Mesothelial cell of epicardium (in vitro differentiated cells): Measurements from ENCODE around the gene PRLR. TPM values are rescaled to one million over a fixed set of nuclear protein-coding genes. Genes with fewer than 3 reads are reported as not detected.

Source experiments
- DNase-seq, 2 experiments: peaks; one replicate each; pipeline ENCODE4 v3.0.0; 2021; ENCODE audit warnings: low spot score in 2 of 2; ENCODE audit not compliant: unreplicated experiment in 2 of 2
- H3K27ac Mint-ChIP-seq: 2 replicates; pipeline ENCODE4 v1.8.0; 2021; ENCODE audit warnings: mixed read lengths
- H3K27me3 Mint-ChIP-seq: 2 replicates; pipeline ENCODE4 v1.8.0; 2021; ENCODE audit warnings: low read depth, mixed read lengths
- H3K36me3 Mint-ChIP-seq: 2 replicates; pipeline ENCODE4 v1.8.0; 2021; ENCODE audit warnings: mixed read lengths
- H3K4me1 Mint-ChIP-seq: 2 replicates; pipeline ENCODE4 v1.8.0; 2021; ENCODE audit warnings: mixed read lengths
- H3K4me3 Mint-ChIP-seq: 2 replicates; pipeline ENCODE4 v1.8.0; 2021; ENCODE audit warnings: mild to moderate bottlenecking, moderate library complexity, mixed read lengths
- H3K9me3 Mint-ChIP-seq: 2 replicates; pipeline ENCODE4 v1.8.0; 2021; ENCODE audit warnings: mixed read lengths
- total RNA-seq: library from RNA; stranded (reverse); gene quantifications from 3 replicates; pipeline ENCODE4 v1.2.1, GENCODE V29; 2021
- TF ChIP-seq, protein P1 (sequence below): fragments of 200-600 bp; sonication (generic); IDR thresholded peaks from one replicate; pipeline ENCODE4 v1.5.0; 2021; ENCODE audit warnings: antibody characterized with exemption; ENCODE audit not compliant: unreplicated experiment

PRLR gene
- total RNA-seq, 1 donor from 2014 or later, result 1.2 TPM

DNA sequence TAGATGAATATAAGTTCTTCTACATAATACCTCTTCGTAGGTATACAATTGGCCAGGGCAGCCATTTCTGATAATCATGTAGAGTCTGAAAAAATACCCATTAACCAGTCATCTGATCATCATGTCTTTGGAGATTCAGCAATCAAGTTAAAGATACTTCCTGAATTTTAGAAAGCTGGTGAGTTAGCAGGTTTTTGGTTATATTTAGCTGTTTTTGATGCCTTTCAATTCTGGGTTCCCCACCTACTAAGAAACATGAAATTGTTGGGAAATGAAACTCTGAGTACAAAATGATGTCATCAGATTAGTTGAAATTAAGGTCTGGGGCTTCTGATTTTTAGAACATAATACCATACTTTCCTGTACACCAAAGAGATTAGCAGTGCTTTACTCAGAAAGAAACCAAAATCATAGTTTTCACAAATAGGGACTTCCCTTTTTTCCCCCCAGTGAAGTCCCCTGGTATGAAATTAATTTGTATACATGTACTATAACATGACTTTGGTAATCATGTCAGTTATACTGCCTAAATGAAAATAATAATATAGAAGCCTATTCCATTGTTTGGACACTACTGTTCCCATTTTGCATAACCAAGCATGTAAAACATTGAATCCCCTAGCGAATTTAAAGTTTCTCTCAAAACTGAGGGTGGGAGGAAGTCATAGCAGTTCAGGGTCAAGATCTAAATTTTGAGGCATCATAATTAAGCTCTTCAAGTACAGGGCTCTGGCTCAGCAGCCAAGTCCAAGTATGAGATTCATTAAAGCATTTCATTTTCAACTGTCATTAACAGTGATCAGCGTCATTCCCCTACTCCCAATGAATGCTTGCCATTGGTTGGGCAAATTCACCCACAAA is 17.9 kb downstream of the PRLR start:
- no peaks in the 10 kb centered on the region for H3K36me3 Mint-ChIP-seq
- TF ChIP-seq, protein P1, sequence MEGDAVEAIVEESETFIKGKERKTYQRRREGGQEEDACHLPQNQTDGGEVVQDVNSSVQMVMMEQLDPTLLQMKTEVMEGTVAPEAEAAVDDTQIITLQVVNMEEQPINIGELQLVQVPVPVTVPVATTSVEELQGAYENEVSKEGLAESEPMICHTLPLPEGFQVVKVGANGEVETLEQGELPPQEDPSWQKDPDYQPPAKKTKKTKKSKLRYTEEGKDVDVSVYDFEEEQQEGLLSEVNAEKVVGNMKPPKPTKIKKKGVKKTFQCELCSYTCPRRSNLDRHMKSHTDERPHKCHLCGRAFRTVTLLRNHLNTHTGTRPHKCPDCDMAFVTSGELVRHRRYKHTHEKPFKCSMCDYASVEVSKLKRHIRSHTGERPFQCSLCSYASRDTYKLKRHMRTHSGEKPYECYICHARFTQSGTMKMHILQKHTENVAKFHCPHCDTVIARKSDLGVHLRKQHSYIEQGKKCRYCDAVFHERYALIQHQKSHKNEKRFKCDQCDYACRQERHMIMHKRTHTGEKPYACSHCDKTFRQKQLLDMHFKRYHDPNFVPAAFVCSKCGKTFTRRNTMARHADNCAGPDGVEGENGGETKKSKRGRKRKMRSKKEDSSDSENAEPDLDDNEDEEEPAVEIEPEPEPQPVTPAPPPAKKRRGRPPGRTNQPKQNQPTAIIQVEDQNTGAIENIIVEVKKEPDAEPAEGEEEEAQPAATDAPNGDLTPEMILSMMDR, result no peak
- no peak for DNase-seq

DNA sequence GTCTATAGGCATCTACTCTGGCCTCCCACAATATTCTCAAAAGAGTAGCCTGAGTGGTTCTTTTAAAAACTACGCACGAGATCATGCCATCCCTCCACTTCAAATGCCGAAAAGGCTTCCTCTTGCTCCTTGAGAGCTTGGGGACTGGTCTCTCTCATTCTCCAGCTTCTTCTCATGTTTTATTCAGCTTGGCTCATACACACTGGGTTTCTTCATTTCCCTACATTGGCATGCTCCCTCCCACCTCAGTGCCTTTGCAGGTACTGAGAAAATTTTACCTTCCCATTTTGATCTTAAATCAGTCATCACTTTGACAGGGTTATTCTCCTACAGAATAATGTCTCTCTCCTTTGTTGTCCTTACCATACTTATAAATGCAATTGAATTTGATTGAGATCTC is 20.4 kb downstream of the PRLR start:
- TF ChIP-seq, protein P1, result no peak
- H3K27me3 Mint-ChIP-seq, result no peaks in the 10 kb centered on the region

More for the DNA sequence above, 17.9 kb downstream of the PRLR start:
- Mint-ChIP-seq H3K27me3 (no peaks in the 10 kb centered on the region), H3K4me3 (no peak overlapping the region), H3K27ac (no peak overlapping the region), H3K4me1 (no peaks in the 10 kb centered on the region), H3K9me3 (no peaks in the 10 kb centered on the region)

DNA sequence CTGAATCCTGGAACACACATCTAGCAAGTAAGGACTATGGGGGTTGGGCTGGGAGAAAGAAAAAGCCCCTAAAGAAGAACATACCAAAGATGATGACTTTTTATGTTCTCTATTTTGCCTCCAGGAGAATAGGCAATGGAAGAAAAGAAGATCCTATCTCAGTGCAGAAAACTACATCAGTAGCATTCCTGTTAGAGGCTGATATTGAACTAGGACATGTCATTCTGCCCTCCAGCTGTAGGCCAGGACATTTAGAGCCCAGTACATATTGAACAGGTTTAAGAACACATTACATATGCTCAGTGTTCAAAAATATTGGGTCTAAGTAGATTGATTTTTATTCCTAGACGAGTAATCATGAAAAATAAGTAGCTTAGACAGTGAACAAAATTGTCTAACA is 24.7 kb downstream of the PRLR start:
- TF ChIP-seq, protein P1, result no peak
- H3K27me3 Mint-ChIP-seq, result no peaks in the 10 kb centered on the region
- no peak overlapping the region for H3K4me3 Mint-ChIP-seq
- no peak for DNase-seq
- H3K27ac Mint-ChIP-seq, result no peak overlapping the region
- H3K36me3 Mint-ChIP-seq, result no peaks in the 10 kb centered on the region
- peaks cover 19% of the 10 kb centered on the region for H3K4me1 Mint-ChIP-seq
- H3K9me3 Mint-ChIP-seq, result peaks cover 4% of the 10 kb centered on the region

More for the DNA sequence above, 20.4 kb downstream of the PRLR start:
- Mint-ChIP-seq H3K27ac (no peak overlapping the region), H3K9me3 (no peaks in the 10 kb centered on the region), H3K4me1 (no peaks in the 10 kb centered on the region), H3K36me3 (no peaks in the 10 kb centered on the region), H3K4me3 (no peak overlapping the region)
- DNase-seq, result no peak

DNA sequence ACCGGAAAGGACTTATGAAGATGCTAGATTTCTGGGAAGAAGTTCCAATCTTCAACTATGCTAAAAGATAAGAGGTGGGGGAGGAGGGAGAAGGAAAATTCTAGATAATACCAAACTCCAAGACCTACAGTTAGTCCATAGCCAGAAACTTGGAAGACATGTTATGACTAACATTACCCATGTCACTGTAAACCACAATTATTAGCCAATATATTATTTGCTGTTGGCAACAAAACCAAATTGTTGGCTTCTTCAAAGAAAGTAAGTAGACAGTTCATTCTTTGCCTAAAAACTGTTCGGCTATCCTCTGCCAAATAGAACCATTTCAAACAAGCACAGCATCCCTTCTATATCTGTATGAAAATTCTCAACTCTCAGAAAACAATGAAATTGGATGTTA is 25.1 kb downstream of the PRLR start:
- Mint-ChIP-seq H3K4me1 (peaks cover 19% of the 10 kb centered on the region), H3K27ac (no peak overlapping the region), H3K4me3 (no peak overlapping the region), H3K27me3 (no peaks in the 10 kb centered on the region), H3K9me3 (peaks cover 4% of the 10 kb centered on the region), H3K36me3 (no peaks in the 10 kb centered on the region)
- TF ChIP-seq, protein P1, result no peak
- no peak for DNase-seq

DNA sequence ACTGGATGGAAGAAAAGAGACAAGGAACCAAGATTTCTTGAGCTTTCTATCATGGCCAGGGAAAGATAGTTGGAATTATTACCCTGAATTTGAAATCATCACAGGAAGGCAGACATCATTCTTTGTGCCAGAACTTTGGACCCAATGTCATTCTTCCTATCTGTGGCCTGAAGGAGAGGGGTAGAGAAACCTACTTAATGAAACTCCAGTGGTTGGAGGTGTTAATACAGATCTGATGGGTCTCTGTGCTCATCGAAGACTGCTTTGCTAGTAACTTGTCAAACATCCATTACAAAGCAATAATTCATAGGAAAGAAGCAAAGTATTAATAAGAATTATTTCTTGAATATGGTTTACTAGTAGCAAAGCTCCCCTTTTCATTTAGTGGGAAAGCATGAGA is 26.9 kb downstream of the PRLR start:
- Mint-ChIP-seq H3K36me3 (no peaks in the 10 kb centered on the region), H3K4me1 (peaks cover 29% of the 10 kb centered on the region), H3K4me3 (no peak overlapping the region), H3K27ac (no peak overlapping the region), H3K9me3 (peaks cover 4% of the 10 kb centered on the region), H3K27me3 (no peaks in the 10 kb centered on the region)
- no peak for DNase-seq
- TF ChIP-seq, protein P1, result no peak
